K562 (cell line): ENCODE data around the gene FAM204A. TPM values are rescaled to one million over a fixed set of nuclear protein-coding genes. Genes with fewer than 3 reads are reported as not detected.
A peak's percentile ranks its signal among the peaks of the same experiment; 100 is the strongest.

Source experiments
- ATAC-seq: fragments of 200-7000 bp; cut with Tn5 transposase; 3 replicates; pipeline ENCODE4 v1.9.1; 2020; ENCODE audit warnings: moderate library complexity
- BruUV-seq: library from RNA; stranded (reverse); fragments of 400-500 nt; replicated peaks from 2 replicates; lab custom pipeline; 2021; lab: Mats Ljungman, UMichigan
- CTCF ChIA-PET: fragments of 300-600 bp; formaldehyde crosslinking; extraction: SDS; loops from one replicate; lab custom pipeline; 2021; ENCODE audit warnings: low intra/inter-chr PET ratio; lab: Yijun Ruan, JAX
- POLR2A ChIA-PET: fragments of 300-600, 350-650 bp; sonication (Branson Sonifier 250); formaldehyde crosslinking; extraction: SDS; loops from one replicate; lab custom pipeline; 2021; ENCODE audit warnings: antibody characterized with exemption, inconsistent platforms; lab: Yijun Ruan, JAX
- DNase-seq, 4 experiments: peaks; one replicate each; pipeline versions ENCODE4 v3.0.0 to v3.0.0-alpha.2; 2011 to 2018; ENCODE audit warnings: low spot score in 3 of 4, mixed read lengths in 3 of 4; ENCODE audit errors: extremely low read depth in 1 of 4
- FAIRE-seq: peaks from 2 replicates; lab custom pipeline; 2011; peaks lifted over from hg19 to GRCh38; lab: Jason Lieb, UNC
- H2AFZ ChIP-seq: 2 replicates; pipeline ENCODE4 v1.6.0; 2011; ENCODE audit warnings: low read depth, low read length, control low read depth, inconsistent platforms
- H3K27ac ChIP-seq: fragments of 200-600 bp; 3 replicates; pipeline ENCODE4 v1.8.0; 2011; ENCODE audit warnings: low read depth, mild to moderate bottlenecking, control low read depth, inconsistent platforms, low read length, moderate library complexity, mixed read lengths; ENCODE audit errors: extremely low read depth
- H3K27me3 ChIP-seq, 2 experiments: fragments of 300-600 bp in 1 of 2; 2 replicates in 1 of 2; 3 replicates in 1 of 2; pipeline versions ENCODE4 v1.6.0 to v1.8.0; 2011; ENCODE audit warnings: inconsistent platforms in 2 of 2, low read length in 2 of 2, mild to moderate bottlenecking in 1 of 2, mixed read lengths in 1 of 2, moderate library complexity in 1 of 2; ENCODE audit not compliant: control insufficient read depth in 2 of 2, insufficient read depth in 2 of 2
- H3K36me3 ChIP-seq: fragments of 300-600 bp; 3 replicates; pipeline ENCODE4 v1.8.0; 2011; ENCODE audit warnings: mild to moderate bottlenecking, low read length, inconsistent platforms; ENCODE audit not compliant: control insufficient read depth, insufficient read depth
- H3K4me1 ChIP-seq, 2 experiments: fragments of 200-600 bp in 1 of 2; replicated peaks in 1 of 2; 2 replicates in 1 of 2; 3 replicates in 1 of 2; pipeline versions ENCODE4 v1.5.1 to v1.8.0; 2011; ENCODE audit warnings: inconsistent platforms in 2 of 2, low read length in 2 of 2, mild to moderate bottlenecking in 1 of 2, mixed read lengths in 1 of 2, moderate library complexity in 1 of 2; ENCODE audit not compliant: control insufficient read depth in 2 of 2, insufficient read depth in 2 of 2
- H3K4me2 ChIP-seq: 2 replicates; pipeline ENCODE4 v1.6.1; 2011; ENCODE audit warnings: low read length, control low read depth, inconsistent platforms, mixed read lengths; ENCODE audit not compliant: insufficient read depth
- H3K4me3 ChIP-seq: fragments of 200-600 bp; sonication (generic), shearing (Covaris generic); 2 replicates; pipeline ENCODE4 v1.5.1; 2016; ENCODE audit warnings: control low read depth, inconsistent platforms
- H3K79me2 ChIP-seq: fragments of 200-600 bp; 3 replicates; pipeline ENCODE4 v1.8.0; 2011; ENCODE audit warnings: low read length, inconsistent platforms; ENCODE audit not compliant: control insufficient read depth, insufficient read depth
- H3K9ac ChIP-seq, 2 experiments: 2 replicates each; pipeline versions ENCODE4 v1.6.0 to v1.6.1; 2011; ENCODE audit warnings: low read depth in 2 of 2, low read length in 2 of 2, control low read depth in 1 of 2, inconsistent platforms in 1 of 2, mild to moderate bottlenecking in 1 of 2, mixed read lengths in 1 of 2; ENCODE audit not compliant: insufficient read depth in 1 of 2
- H3K9me1 ChIP-seq: one replicate; pipeline ENCODE4 v1.6.0; 2011; ENCODE audit warnings: inconsistent platforms, mild to moderate bottlenecking, low read length, moderate library complexity; ENCODE audit not compliant: control insufficient read depth, insufficient read depth
- H3K9me3 ChIP-seq: replicated peaks from 2 replicates; pipeline ENCODE4 v1.5.1; 2011; ENCODE audit warnings: low read depth, low read length, inconsistent platforms; ENCODE audit not compliant: control insufficient read depth, insufficient read depth
- H4K20me1 ChIP-seq: replicated peaks from 2 replicates; pipeline ENCODE4 v1.6.1; 2011; ENCODE audit warnings: low read length, inconsistent platforms, mixed read lengths; ENCODE audit not compliant: control insufficient read depth, insufficient read depth
- BMI1 ChIP-seq: fragments of 150-350 bp; IDR thresholded peaks from 2 replicates; pipeline ENCODE4 v1.6.1; 2014; ENCODE audit warnings: low read length
- CAMTA2 ChIP-seq: fragments of 250-450 bp; sonication (Bioruptor Pico); conservative IDR thresholded peaks from 2 replicates; pipeline ENCODE4 v1.5.1; 2022
- CREM ChIP-seq: IDR thresholded peaks from 2 replicates; pipeline ENCODE4 v1.6.1; 2014; ENCODE audit warnings: antibody characterized with exemption, low read depth
- DMBX1 ChIP-seq: fragments of 250-450 bp; sonication (Bioruptor Pico); IDR thresholded peaks from 2 replicates; pipeline ENCODE4 v1.8.0; 2022; ENCODE audit warnings: inconsistent platforms, mild to moderate bottlenecking, moderate library complexity, borderline replicate concordance
- EWSR1 ChIP-seq: fragments of 450-650 bp; IDR thresholded peaks from 2 replicates; pipeline ENCODE4 v1.6.1; 2018; ENCODE audit warnings: borderline replicate concordance, mild to moderate bottlenecking, low read depth, moderate library complexity; ENCODE audit not compliant: partially characterized antibody
- GATAD2A ChIP-seq: fragments of 450-650 bp; IDR thresholded peaks from 2 replicates; pipeline ENCODE4 v1.6.1; 2017
- MLX ChIP-seq, 2 experiments: fragments of 450-650 bp in 1 of 2; sonication (generic) in 1 of 2; formaldehyde crosslinking; conservative IDR thresholded peaks; 2 replicates each; pipeline versions ENCODE4 v1.4.0 to v1.8.1; 2020 to 2022; ENCODE audit warnings: mild to moderate bottlenecking in 1 of 2, missing genetic modification reagents in 1 of 2
- NFIX ChIP-seq: fragments of 250-450 bp; sonication (Bioruptor Pico); IDR thresholded peaks from 2 replicates; pipeline ENCODE4 v1.4.0; 2020; ENCODE audit warnings: low read depth, mild to moderate bottlenecking, moderate library complexity
- RBM14 ChIP-seq: fragments of 200-400 bp; formaldehyde crosslinking; IDR thresholded peaks from 2 replicates; pipeline ENCODE4 v1.6.1; 2018; ENCODE audit warnings: low read depth, mild to moderate bottlenecking, low read length, moderate library complexity, borderline replicate concordance; ENCODE audit not compliant: insufficient read depth
- RFX1 ChIP-seq: fragments of 450-650 bp; IDR thresholded peaks from 2 replicates; pipeline ENCODE4 v1.6.1; 2016; ENCODE audit warnings: mild to moderate bottlenecking, moderate library complexity
- RFX5 ChIP-seq: IDR thresholded peaks from 2 replicates; pipeline ENCODE4 v1.6.1; 2011; ENCODE audit warnings: low read depth, mild to moderate bottlenecking, improper control_type of control experiment, low read length
- SETDB1 ChIP-seq: IDR thresholded peaks from one replicate; pipeline ENCODE4 v1.6.1; 2012; ENCODE audit warnings: low read length, control low read depth, inconsistent platforms
- XRCC3 ChIP-seq: fragments of 450-650 bp; IDR thresholded peaks from 2 replicates; pipeline ENCODE4 v1.6.1; 2017; ENCODE audit warnings: mild to moderate bottlenecking, moderate library complexity
- ZFX ChIP-seq: sonication (generic); formaldehyde crosslinking; IDR thresholded peaks from 2 replicates; pipeline ENCODE4 v1.8.0; 2022; ENCODE audit warnings: mild to moderate bottlenecking, missing genetic modification reagents, moderate library complexity
- ZNF133 ChIP-seq: fragments of 250-450 bp; sonication (Bioruptor Pico); IDR thresholded peaks from 2 replicates; pipeline ENCODE4 v1.4.0; 2020; ENCODE audit warnings: mild to moderate bottlenecking
- ZNF232 ChIP-seq: sonication (generic); formaldehyde crosslinking; IDR thresholded peaks from 2 replicates; pipeline ENCODE4 v1.8.0; 2022; ENCODE audit warnings: mild to moderate bottlenecking, missing genetic modification reagents
- ZNF24 ChIP-seq: fragments of 450-650 bp; IDR thresholded peaks from 2 replicates; pipeline ENCODE4 v1.6.1; 2016
- ZNF431 ChIP-seq: sonication (generic); formaldehyde crosslinking; IDR thresholded peaks from 2 replicates; pipeline ENCODE4 v1.8.0; 2022; ENCODE audit warnings: mild to moderate bottlenecking, missing genetic modification reagents
- ZNF77 ChIP-seq: fragments of 250-450 bp; sonication (Bioruptor Pico); IDR thresholded peaks from 2 replicates; pipeline ENCODE4 v1.5.0; 2020
- ZNF785 ChIP-seq: fragments of 250-450 bp; sonication (Bioruptor Pico); IDR thresholded peaks from 2 replicates; pipeline ENCODE4 v1.4.0; 2020; ENCODE audit warnings: mild to moderate bottlenecking
- WGBS: fragments of 100-300 bp; shearing (Covaris generic); methylation state at CpG from one replicate; pipeline ENCODE4 v1.1.6; 2016; ENCODE audit warnings: low coverage, mixed read lengths; ENCODE audit not compliant: insufficient coverage; ENCODE audit errors: missing lambda C conversion rate; 5-methylcytosine and 5-hydroxymethylcytosine counted together
- in situ Hi-C: fragments of 300-500 bp; cut with MboI; formaldehyde crosslinking; loops from 4 replicates; pipeline ENCODE4 v1.15.0; 2018; ENCODE audit warnings: inconsistent platforms, mixed read lengths
- intact Hi-C: fragments of 100-400 bp; cut with micrococcal nuclease; formaldehyde crosslinking; loops from 2 replicates; pipeline ENCODE4 v1.14.2; 2022
- polyA plus RNA-seq, 8 experiments: library from polyadenylated mRNA; depleted of rRNA in 4 of 8; stranded (reverse) in 5 of 8; unstranded in 3 of 8; fragments of >200 nt; fragmentation: Nextera tagmentation in 2 of 8; fragmentation: Illumina TruSeq in 1 of 8; extraction: Ambion mirVana in 2 of 8; extraction: Trizol in 1 of 8; gene quantifications; 2 replicates each; pipeline versions ENCODE4 v1.2.1 to v1.2.3, GENCODE V29; 2011 to 2014; ENCODE audit warnings: inconsistent platforms in 1 of 8, missing spikeins in 1 of 8
- total RNA-seq, 7 experiments: library from RNA; depleted of rRNA in 6 of 7; stranded (reverse); fragments of >200 nt in 6 of 7; fragmentation: Illumina TruSeq in 2 of 7; extraction: Trizol in 2 of 7; gene quantifications; 2 replicates each; pipeline versions ENCODE4 v1.2.1 to v1.2.3, GENCODE V29; 2011 to 2021; ENCODE audit warnings: low replicate concordance in 1 of 7

The FAM204A gene
- total and polyA plus RNA-seq, 9 of the 15 experiments (the other 6 are each of a cell fraction or from before 2014, with no cell fraction given) = 29.0 to 64.5 (median 44.9) TPM

- intact Hi-C loops = no loop called here
- H3K36me3 ChIP-seq = no peaks in the 10 kb centered on the region
- ChIA-PET POLR2A (interaction anchor here (0.9 kb wide), 1 partner anchor 15 kb away, joined by 4 read pairs; no protein-coding TSS in a partner anchor), CTCF (no interaction called here)
- no peaks in the 10 kb centered on the region; a peak in 1 of 5 replicates for H3K27me3 ChIP-seq
- H4K20me1 ChIP-seq = no peaks in the 10 kb centered on the region
- DNase-seq = no peak
- WGBS = 51% methylated on average over 7 of the region's 7 CpGs
- no peak for FAIRE-seq
- H3K4me2 ChIP-seq = no peak overlapping the region
- no peak for ATAC-seq
- H3K4me1 ChIP-seq = no peaks in the 10 kb centered on the region; a peak in 1 of 5 replicates
- no TSS peak for BruUV-seq
- no peak overlapping the region for H3K27ac ChIP-seq
- TF ChIP-seq RFX1 (peak; percentile 84), SETDB1 (no peak)
- no peaks in the 10 kb centered on the region for H3K9me1 ChIP-seq
- H3K9ac ChIP-seq = no peak overlapping the region
- H3K79me2 ChIP-seq = no peaks in the 10 kb centered on the region
- no peak overlapping the region for H2AFZ ChIP-seq
- H3K9me3 ChIP-seq = no peaks in the 10 kb centered on the region
- no peak overlapping the region for H3K4me3 ChIP-seq
- in situ Hi-C loops = no loop called here
These were observed 43.3 kb downstream of the FAM204A start for GRCh38 chr10:118298787-118299186.

DNA sequence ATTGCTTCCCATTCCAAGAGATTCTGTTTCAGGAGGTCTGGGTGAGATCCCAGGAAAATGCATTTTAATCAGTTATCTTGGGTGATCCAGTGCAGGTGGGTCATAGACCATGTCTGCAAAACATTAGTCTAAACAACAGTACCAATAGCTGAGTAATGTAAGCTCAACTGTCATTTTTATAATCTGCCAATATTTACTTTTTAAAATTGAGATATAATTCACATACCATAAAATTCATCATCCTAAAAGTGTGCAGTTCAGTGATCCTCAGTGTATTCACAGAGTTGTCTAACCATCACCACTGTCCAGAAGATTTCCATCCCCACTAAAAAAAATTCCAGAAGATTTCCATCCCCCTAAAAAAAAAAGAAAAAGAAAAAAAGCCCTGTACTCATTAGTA lies 51.0 kb downstream of the FAM204A start:
- CTCF ChIA-PET = no interaction called here
- DNase-seq (no peak), ATAC-seq (no peak), FAIRE-seq (no peak)
- Histone ChIP-seq H3K4me2 (no peak overlapping the region), H3K79me2 (no peaks in the 10 kb centered on the region), H3K4me1 (no peaks in the 10 kb centered on the region), H3K27me3 (peaks cover 3 to 6% of the 10 kb centered on the region in 2 experiments; a peak in 3 of 5 replicates), H3K4me3 (no peak overlapping the region), H3K9me1 (no peaks in the 10 kb centered on the region), H3K9me3 (no peaks in the 10 kb centered on the region), H3K27ac (no peak overlapping the region), H4K20me1 (no peaks in the 10 kb centered on the region), H3K36me3 (no peaks in the 10 kb centered on the region), H2AFZ (no peak overlapping the region), H3K9ac (no peak overlapping the region)
- in situ Hi-C loops = no loop called here
- BruUV-seq = no TSS peak
- POLR2A ChIA-PET = no interaction called here
- intact Hi-C loops = no loop called here
- TF ChIP-seq ZNF133 (CRISPR knock-in tag) (no peak), GATAD2A (no peak), CAMTA2 (CRISPR knock-in tag) (no peak), XRCC3 (no peak), ZNF785 (CRISPR knock-in tag) (no peak), RBM14 (no peak), BMI1 (no peak), EWSR1 (no peak), DMBX1 (no peak), ZNF431 (CRISPR knock-in tag) (no peak), CREM (no peak), RFX1 (no peak), ZFX (CRISPR knock-in tag) (no peak), ZNF24 (no peak), NFIX (CRISPR knock-in tag) (no peak), ZNF77 (CRISPR knock-in tag) (no peak), RFX5 (no peak), MLX (CRISPR knock-in tag; conservative IDR thresholded peaks at IDR 0.05) (no peak), ZNF232 (CRISPR knock-in tag) (no peak)
